ENCODE results near the gene DUSP22.

Gene DUSP22

DNA sequence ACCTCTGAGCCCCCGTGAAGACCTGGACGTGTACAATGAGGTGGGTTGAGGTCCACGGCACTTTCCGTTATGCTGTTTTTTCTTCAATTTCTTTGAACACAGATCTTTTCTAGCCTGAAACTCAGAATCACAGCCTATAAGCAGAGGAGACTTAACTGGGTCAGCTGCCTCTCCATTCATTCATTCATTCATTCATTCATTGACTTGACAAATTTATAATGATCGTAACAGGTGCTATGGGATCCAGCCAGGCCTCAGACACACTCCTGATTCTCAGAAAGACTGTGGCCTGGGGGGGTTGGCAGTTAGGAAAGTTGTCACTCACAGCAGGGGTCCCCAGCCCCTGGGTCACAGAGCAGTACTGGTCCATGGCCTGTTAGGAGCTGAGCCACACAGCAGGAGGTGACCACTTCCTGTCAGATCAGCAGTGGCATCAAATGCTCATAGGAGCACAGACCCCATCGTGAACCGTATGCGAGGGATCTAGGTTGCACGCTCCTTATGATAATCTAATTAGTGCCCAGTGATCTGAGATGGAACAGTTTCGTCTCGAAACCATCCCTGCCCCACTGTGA is 60.7 kb downstream of the DUSP22 start:
- DNase-seq (ENCODE audit: low read depth) = no peak

DNA sequence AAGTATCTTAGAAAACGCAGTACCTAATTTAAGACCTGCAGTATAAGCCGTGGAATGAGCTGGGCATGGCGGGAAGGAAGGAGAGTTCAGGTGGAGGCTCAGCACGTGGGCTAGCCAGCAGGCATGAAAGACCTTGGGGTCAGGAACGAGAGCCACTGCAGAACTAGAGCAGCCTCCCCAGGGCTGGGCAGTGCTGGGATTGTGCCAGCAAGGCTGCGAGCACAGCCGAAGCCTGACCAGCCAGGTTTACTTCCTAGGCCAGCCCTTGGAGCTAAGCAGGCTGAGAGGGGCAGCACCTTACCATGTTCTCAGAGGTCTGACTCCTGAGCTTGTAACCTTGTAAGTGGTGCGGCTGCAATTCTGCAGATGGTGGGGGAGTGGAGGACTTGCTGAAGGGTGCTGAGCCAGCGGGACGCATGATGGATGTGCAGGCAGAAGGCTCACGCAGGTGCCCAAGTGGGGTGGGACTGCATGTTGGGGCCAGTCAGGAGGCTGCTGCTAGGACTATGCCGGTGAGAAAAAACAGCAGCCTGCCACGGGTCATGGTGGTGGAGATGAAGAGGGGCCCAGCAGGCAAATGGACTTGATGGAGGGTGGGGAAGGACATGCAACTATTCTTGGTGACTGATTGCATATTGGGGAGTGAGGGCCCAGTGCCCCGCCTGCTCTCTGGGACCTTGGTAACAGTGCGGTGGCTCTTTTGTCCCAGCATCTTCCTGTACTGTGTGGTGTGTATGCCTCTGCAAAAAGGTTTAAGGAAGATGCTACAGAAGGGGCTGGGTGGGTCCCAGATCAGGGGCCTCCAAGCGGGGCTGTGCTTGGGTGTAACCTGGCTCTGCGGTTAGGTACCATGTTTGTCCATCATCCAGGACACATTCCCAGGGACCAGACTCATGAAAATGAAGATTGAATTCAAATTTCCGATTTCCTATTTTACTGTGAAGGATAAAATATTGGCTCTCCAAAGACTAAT is 61.6 kb downstream of the DUSP22 start:
- no peak for DNase-seq (ENCODE audit: low read depth)

DNA sequence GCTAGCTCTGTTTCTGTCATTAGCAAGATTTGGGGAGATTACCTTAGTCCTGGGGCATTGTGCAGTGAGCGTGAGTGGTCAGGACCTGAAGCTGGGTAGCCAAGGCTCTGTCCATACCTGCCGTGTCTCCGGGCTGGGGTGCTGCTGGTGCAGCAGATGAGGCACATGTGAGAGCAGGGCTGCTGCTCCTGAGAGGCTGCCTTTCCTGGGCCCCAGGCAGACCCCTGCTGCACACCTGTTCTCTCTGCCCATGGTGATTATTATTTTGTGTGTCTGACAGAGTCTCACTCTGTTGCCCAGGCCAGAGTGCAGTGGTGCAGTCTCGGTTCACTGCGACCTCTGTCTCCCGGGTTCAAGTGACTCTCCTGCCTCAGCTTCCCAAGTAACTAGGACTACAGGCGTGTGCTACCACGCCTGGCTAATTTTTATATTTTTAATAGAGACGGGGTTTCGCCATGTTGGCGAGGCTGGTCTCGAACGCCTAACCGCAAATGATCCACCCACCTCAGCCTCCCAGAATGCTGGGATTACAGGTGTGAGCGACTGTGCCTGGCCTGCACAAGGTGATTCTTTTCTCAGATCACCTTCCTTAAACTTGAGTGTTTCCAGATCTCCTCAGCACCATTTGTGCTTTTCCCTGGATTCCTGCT is 62.5 kb downstream of the DUSP22 start:
- no peak for DNase-seq (ENCODE audit: low read depth)

DNA sequence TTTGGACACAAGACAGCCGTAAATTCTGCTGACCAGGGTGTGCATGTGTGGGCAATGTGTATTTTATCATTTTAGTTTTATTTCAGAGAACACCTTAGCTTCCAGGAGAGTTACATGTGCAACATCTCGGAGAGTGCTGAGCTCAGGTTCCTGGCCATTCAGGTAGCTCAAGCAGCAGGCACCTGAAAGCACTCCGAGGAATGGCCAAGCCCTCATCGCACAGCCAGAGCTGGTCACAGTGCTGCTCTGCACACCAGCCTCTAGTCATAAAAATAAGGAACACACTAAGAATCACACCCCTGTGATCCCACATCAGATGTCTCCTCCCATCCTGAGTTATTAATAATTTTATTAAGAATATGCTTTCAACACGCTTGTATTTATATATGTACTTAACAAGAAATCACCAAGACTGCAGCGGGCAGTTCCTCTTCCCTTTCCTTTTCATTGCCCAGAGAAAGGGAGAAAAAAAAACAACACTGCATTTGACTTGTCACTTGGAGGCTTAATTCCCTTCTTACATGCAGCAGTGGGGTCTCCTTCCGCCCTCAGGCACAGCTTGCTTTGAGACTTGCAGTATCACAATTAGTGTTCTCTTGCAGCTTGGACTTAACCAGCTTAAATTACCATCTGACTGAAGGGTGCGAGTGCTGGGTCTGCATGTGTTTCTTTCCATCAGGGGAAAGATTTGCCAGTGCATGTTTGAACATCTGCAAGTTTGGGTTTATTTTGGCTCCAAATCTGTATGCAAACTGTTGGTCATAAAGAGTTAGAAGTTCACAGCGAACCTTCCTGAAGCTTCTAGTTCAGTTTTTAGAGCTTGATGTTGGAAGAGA is 63.3 kb downstream of the DUSP22 start:
- DNase-seq (ENCODE audit: low read depth) = no peak

DNA sequence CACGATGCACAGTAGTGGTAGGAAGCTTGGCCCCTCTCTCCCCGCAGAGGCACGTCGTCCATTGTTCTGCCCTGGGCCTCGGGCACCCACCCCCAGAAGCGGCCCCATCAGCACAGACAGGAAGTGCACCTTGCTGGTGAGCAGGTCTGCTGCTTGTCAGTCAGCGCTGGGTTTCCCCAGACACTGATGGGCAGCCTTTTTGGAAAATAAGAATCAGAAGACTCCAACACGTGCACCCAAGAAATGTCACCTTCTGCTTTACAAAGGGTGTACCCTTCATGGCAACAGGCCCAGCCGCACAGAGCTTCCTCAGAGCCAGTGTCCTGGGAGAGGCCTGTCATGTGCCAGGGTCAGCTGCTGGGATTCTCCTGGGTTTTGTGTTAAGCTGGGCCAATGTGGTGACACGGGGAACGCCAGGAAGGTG is 64.6 kb downstream of the DUSP22 start:
- DNase-seq (ENCODE audit: low read depth) = no peak

DNA sequence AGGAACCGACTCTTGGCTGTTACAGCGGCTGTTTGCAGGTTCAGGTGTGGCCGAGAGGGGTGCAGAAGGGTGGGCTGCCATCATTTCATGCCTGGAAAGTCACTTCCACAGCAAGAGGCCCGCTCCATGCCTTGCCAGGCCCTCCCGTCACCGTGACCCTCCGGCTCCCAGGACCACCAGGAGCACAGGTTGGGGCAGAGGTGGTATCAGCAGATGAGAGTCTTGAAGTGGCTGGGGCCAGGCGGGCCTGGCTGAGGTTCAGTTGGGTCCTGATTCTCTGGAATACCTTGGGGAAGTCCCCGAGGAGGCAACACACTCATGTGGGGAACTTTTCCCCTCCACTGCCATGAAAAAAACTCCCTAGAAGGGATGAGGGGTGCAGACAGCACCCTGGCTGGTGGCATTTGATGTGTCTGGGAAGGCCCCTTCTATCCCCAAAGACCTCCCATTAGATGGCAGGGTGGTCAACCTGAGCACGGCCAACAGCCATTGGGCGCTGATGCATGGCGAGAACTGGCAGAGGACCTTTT is 65.0 kb downstream of the DUSP22 start:
- no peak for DNase-seq (ENCODE audit: low read depth)

DNA sequence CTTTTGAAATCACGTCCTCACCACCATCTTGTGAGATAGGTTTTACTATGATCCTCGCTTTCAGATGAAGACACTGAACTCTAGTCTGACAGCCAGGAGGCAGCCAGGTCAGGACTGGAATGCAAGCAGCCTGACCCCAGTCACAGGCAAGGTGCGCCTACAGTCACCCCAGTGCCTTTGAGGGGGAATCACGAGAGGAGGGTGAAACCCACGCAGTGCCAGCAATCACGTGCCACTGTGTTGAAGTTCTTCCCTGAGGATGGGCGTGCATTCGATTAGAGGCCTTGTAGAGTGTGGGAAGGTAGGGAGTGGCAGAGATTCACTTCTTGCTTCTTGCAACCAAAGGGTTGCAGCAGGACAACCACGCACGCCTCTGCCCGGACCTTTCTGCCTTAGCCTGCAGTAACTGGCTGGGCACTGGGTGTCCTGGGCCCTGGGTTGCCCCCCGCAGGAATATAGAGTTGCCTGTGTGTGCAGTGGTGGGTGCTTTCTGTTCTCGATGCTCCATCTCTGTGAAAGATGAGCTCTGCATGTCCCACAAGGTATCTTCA is 65.6 kb downstream of the DUSP22 start:
- DNase-seq (ENCODE audit: low read depth) = no peak

DNA sequence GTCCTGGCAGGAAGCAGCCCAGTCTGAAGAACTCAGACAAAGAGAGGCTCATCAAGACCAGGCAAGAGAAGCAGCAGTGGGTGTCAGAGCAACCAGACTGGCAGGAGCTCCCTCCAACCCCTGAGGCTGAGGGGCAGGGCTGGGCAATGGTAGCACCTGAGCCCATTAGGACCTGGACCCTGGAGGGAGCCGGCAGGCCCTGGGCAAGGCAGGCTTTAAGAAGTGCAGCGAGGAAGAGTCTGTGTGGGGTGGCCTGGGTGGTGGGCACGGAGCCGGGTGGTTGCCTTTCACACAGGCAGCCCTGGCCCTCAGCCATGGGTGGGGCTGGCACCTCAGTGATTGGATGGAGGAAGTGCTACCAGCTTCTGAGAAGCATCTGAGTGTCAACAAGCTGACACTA is 66.1 kb downstream of the DUSP22 start:
- DNase-seq (ENCODE audit: low read depth) = no peak

DNA sequence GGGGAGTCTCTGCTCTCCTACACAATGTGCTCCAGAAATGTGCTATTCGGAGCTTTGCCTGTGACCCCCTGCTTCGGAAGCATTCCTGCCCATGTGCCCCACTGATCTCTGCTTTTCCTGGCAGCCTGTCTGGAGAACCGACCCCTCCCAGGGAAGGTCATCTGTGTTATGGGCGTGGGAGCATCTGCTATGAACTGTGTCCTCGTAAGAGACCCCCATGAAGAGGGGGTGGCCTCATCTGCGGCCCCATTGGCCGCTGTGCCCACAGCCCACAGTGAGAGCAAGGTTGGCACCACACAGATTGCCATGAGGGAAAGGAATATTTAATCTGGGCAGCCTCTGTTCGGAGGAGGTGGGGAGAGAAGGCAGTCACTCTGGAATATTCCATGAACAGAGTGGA is 66.6 kb downstream of the DUSP22 start:
- no peak for DNase-seq (ENCODE audit: low read depth)

DNA sequence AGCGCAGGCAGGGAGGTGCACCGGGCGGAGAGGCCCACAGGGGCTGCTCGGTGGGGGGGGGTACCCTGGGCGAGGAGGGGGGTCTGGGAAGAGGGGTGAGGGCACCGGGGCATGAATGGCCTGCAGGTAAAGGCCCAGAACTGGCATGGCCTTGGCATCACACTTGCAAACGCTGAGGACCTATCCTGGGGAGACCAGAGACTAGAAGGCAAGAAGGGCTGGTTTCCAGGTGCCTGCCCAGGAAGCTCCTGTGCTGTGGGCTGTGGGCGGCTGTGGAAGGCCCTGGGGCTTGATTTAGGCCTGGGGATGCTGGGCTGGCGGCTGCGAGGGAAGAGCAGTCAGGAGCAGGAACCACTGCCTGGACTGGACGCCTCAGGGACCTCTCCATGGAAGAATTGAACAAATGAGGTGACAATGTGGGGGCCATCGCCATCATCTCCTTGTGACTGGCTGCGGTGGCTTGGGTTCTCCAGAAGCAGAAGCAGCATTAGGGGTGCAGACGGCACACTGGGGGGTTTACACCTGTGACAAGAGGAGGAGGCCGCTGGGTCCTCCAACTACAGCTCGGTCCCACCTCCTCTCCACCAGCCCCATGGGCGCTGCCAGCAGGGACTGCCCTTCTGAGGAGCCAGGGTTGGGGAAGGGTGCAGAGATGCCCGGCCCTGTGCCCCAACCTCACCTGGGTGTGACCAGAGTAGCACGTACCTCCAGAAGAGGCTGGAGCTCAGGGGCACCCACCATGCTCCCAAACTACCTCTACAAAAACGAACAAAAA is 67.2 kb downstream of the DUSP22 start:
- DNase-seq (ENCODE audit: low read depth) = no peak

DNA sequence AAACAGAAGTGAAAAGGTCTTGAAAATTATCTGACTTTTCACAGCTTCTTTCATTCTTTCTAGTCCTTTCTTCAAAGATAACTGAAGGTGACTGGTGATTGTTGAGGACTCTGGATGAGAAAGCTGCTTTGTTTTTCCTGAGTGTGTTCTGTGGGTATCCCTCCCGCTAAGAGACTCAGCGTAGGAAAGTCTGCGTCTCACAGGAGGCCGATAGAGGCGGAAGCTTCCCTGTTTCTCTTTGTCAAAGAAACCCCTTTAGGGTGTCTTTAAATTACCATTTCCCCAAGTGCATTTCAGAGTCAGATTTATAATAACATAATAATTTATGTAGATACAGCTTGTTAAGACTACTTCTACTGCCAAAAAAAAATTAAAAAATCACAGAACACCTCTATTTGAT is 68.1 kb downstream of the DUSP22 start:
- DNase-seq (ENCODE audit: low read depth) = no peak

DNA sequence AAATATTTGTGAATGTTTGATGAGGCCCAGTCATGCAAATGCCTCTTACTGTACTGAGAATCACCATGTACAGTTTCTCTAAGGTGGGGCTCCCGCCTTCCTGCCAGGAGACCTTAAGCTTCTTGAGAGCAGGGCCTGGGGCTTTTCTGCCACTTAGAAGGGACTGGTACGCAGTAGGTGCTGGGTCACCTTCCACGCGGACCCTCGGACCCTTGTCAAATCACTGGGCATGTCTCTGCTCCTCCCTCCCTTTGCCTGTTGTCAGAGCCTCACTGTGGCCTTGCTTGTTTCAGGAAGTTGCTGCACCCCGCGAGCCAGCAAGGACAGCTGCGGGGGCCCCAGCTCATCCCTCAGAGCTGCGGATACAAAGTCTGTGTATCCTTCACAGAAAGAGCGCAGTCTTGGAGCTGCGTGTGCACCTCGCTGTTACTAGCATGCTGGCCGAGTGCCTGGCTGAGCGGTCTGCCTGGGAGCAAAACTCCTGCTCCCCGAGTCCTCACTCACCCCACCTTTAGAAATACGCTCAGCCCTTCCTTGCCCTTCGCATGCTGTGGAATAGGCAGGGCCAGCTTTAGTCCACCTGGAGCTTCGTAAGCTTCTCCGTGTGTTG is 68.6 kb downstream of the DUSP22 start:
- DNase-seq (ENCODE audit: low read depth) = no peak

DNA sequence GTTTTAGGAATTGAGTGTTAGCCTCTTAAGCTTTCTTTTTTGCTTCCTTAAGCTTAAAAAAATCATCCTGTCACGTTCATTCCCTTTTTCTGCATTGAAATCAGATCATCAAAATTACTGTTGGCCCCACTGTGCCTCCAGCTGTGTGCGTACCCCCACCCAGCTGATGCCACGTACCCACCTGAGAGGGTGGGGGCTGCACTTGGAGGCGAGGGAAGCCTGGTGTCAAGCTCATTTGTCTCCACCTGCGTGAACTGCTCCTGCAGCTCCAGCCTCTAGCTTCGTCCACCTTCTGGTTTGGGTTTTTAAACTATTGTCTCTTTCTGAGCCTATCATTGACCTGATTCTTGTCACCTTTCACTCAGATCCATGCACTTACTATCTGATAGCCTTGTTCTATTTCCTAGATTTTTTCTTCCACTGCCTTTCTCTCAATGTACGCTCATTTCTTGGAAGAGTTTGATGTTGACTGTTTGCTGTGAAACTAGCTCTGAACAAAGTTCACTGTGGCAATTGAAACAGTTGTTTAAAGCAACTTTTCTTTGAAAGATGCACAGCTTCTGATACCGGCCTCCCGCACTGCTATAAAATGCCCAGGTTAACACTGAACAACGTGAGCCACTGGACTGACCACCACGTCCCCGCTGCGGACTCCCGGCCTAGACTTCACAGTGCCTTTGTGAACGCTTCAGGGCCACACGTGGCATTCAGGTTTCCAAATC is 69.3 kb downstream of the DUSP22 start:
- no peak for DNase-seq (ENCODE audit: low read depth)

DNA sequence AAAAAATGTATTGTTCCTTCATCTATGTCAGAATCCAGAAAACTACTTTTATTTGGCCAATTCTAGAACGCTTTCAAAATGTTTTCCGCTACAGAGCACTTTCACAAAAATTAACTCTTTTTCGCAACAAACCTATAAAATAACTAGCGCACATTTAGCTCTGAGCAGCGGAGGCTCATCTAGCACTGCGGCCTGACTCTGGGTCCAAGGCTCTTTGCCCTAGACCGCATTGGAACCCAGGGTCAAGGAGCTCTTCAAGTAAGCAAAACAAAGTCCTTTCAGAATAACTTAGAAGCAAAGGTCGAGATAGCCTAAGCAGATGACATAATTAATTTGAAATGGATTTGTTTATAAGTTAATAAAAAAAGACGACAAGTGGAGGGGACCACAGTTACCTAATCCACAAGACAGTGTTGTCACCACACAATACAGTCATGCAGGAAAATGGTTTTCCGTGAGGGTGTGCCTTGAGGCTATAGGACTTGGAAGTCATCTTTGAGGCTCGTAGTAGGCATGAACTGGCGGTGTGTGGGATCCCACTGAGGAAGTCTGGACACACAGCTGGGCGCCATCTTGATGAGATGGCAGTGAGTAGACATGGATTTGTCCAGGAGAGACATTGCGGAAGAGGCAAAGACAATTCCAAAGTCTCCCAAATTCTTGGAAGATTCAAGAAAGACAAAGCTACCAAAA is 70.1 kb downstream of the DUSP22 start:
- no peak for DNase-seq (ENCODE audit: low read depth)

DNA sequence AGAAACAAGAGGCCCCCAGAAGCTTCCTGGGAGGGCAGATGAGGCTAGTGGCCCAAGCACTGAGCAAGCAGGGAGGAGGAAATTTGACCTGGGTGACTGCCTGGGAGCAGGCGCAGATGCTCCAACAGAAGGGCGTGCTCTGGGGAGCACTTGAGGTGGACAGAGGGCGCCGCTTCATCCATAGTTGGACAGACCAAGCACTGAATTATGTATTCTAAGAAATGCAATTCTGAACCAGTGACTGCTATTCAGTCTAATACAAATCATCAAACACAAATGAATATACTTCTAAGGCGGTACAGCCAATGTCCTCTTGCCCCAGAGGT is 70.6 kb downstream of the DUSP22 start:
- DNase-seq (ENCODE audit: low read depth) = no peak

DNA sequence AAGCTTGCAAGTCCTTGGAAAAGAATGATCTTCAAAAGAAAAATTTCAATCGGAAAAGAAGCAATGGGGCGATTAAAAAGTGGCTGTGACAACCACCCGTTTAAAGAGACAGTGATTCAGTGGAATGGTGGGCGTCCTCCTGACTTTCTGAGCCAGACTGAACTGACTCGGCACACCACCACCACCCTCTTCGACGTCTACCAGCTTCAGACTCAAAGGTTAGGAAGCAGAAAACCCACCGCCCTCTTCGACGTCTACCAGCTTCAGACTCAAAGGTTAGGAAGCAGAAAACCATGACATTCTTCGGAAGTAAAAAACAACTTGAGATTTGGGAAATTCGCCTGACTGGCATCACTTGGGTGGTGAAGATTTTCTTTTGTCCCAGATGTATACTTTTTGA is 71.0 kb downstream of the DUSP22 start:
- no peak for DNase-seq (ENCODE audit: low read depth)

DNA sequence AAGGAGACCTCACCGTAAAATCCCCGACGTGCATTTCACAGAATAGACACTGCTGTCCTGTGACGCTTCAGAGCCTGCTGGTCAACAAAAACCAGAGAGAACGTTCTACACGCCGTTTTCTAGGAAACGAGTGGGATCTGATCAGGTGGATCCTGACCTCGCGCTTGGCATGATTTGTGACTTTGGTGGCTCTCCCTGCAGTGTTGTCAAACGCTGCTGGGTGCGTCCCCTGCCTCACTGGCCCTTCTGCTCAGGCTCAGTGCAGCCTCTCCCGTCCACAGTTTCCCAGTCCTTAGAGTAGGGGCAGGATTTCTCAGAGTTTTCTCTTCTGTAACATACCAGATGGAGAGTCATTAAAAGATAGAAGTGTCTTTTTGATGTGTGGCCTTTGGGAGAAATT is 71.6 kb downstream of the DUSP22 start:
- no peak for DNase-seq (ENCODE audit: low read depth)

DNA sequence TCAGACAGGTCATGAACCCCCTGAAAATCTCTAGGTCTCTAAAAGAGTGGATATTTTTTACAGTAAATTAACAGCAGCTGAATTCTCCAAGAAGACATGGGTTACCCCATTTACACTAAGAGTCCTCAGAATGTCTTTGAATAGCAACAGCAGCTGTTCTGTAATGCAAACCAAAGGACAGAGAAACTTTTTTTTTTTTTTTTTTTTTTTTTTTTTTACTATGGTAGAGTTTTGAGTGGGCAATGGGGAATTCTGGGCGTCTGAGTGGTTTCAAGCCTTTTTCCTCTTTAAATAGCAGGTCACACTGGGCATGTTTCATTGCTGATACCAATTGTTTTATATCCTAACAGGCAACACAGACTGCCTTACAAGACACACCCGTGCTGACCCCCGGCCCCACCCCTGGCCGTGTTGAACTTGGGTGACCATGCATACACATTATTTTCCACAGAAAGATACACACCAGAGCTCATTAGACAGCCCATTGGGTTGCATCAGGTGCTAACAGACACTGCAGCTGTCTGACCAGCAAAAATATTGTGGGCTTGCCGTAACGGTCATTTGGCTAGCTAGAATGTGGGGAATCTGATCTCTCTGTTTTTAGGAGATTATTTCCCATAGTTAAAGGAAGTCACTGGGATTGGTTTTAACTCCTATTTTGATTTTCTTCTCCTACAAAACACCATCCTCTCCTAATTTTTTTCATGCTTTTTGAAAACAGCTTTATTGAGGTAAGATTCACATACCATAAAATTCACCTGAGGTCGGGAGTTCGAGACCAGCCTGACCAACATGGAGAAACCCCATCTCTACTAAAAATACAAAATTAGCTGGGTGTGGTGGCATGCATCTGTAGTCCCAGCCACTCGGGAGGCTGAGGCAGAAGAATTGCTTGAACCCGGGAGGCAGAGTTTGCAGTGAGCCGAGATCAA is 72.6 kb downstream of the DUSP22 start:
- DNase-seq (ENCODE audit: low read depth) = no peak
